ENCODE measurements around the gene TBC1D14. TPM values are rescaled to one million over a fixed set of nuclear protein-coding genes. Genes with fewer than 3 reads are reported as not detected.

TBC1D14 gene
- total RNA-seq, 1 experiment from 2014 or later, result 44.3 TPM

GRCh38 chr4:6943885-6944225, 34.2 kb downstream of the TBC1D14 start:
- no peak for TF ChIP-seq CTCF (conservative IDR thresholded peaks at IDR 0.05; ENCODE audit: low read depth, low read length)
- TF ChIP-seq EZH2 (IDR thresholded peaks at IDR 0.05; ENCODE audit: borderline replicate concordance, low read depth, low read length, poor library complexity, severe bottlenecking), result no peak
- ChIA-PET POLR2A (ENCODE audit: low non-redundant PET) (no interaction called here), CTCF (no interaction called here)
- no peak overlapping the region for H3K27ac ChIP-seq (ENCODE audit: low read depth, low read length, poor library complexity, severe bottlenecking)
- no peak overlapping the region for H3K4me3 ChIP-seq (ENCODE audit: low read depth, low read length, poor library complexity, severe bottlenecking)
- H3K9me3 ChIP-seq (ENCODE audit: low read depth, low read length, poor library complexity, severe bottlenecking), result no peaks in the 10 kb centered on the region
- peaks cover 11% of the 10 kb centered on the region for H3K4me1 ChIP-seq (ENCODE audit: insufficient read depth, low read length, poor library complexity, severe bottlenecking)
- no TSS peak for BruUV-seq (replicated peaks)
- no peaks in the 10 kb centered on the region for H3K27me3 ChIP-seq (replicated peaks; ENCODE audit: insufficient read depth, low read depth, low read length, poor library complexity)
- H3K36me3 ChIP-seq (ENCODE audit: insufficient read depth, low read length, poor library complexity, severe bottlenecking), result no peaks in the 10 kb centered on the region
- intact Hi-C loops (cut with micrococcal nuclease; ENCODE audit: unreplicated experiment), result no loop called here
- DNase-seq (ENCODE audit: low spot score), result no peak

- Histone ChIP-seq H3K4me3 (ENCODE audit: low read depth, low read length, poor library complexity, severe bottlenecking) (no peak overlapping the region), H3K27me3 (replicated peaks; ENCODE audit: insufficient read depth, low read depth, low read length, poor library complexity) (no peaks in the 10 kb centered on the region), H3K4me1 (ENCODE audit: insufficient read depth, low read length, poor library complexity, severe bottlenecking) (peaks cover 11% of the 10 kb centered on the region), H3K27ac (ENCODE audit: low read depth, low read length, poor library complexity, severe bottlenecking) (no peak overlapping the region), H3K36me3 (ENCODE audit: insufficient read depth, low read length, poor library complexity, severe bottlenecking) (no peaks in the 10 kb centered on the region), H3K9me3 (ENCODE audit: low read depth, low read length, poor library complexity, severe bottlenecking) (no peaks in the 10 kb centered on the region)
- DNase-seq (ENCODE audit: low spot score), result no peak
- TF ChIP-seq CTCF (conservative IDR thresholded peaks at IDR 0.05; ENCODE audit: low read depth, low read length) (no peak), EZH2 (IDR thresholded peaks at IDR 0.05; ENCODE audit: borderline replicate concordance, low read depth, low read length, poor library complexity, severe bottlenecking) (no peak)
- no TSS peak for BruUV-seq (replicated peaks)
- intact Hi-C loops (cut with micrococcal nuclease; ENCODE audit: unreplicated experiment), result no loop called here
- ChIA-PET POLR2A (ENCODE audit: low non-redundant PET) (no interaction called here), CTCF (no interaction called here)
These were observed 34.9 kb downstream of the TBC1D14 start for GRCh38 chr4:6944301-6945051.

GRCh38 chr4:6945052-6945409, 35.4 kb downstream of the TBC1D14 start:
- H3K9me3 ChIP-seq (ENCODE audit: low read depth, low read length, poor library complexity, severe bottlenecking), result no peaks in the 10 kb centered on the region
- POLR2A ChIA-PET (ENCODE audit: low non-redundant PET), result no interaction called here
- CTCF ChIA-PET, result no interaction called here
- no peaks in the 10 kb centered on the region for H3K27me3 ChIP-seq (replicated peaks; ENCODE audit: insufficient read depth, low read depth, low read length, poor library complexity)
- peaks cover 11% of the 10 kb centered on the region for H3K4me1 ChIP-seq (ENCODE audit: insufficient read depth, low read length, poor library complexity, severe bottlenecking)
- TF ChIP-seq CTCF (conservative IDR thresholded peaks at IDR 0.05; ENCODE audit: low read depth, low read length), result no peak
- TF ChIP-seq EZH2 (IDR thresholded peaks at IDR 0.05; ENCODE audit: borderline replicate concordance, low read depth, low read length, poor library complexity, severe bottlenecking), result no peak
- no peak overlapping the region for H3K27ac ChIP-seq (ENCODE audit: low read depth, low read length, poor library complexity, severe bottlenecking)
- intact Hi-C loops (cut with micrococcal nuclease; ENCODE audit: unreplicated experiment), result no loop called here
- H3K4me3 ChIP-seq (ENCODE audit: low read depth, low read length, poor library complexity, severe bottlenecking), result no peak overlapping the region
- no TSS peak for BruUV-seq (replicated peaks)
- no peak for DNase-seq (ENCODE audit: low spot score)
- H3K36me3 ChIP-seq (ENCODE audit: insufficient read depth, low read length, poor library complexity, severe bottlenecking), result no peaks in the 10 kb centered on the region
